HepG2 (cell line): ENCODE results near the gene SNAP25. TPM values are rescaled to one million over a fixed set of nuclear protein-coding genes. Genes with fewer than 3 reads are reported as not detected.

Experiments
- CREM ChIP-seq, 2 experiments: sonication (generic) in 1 of 2; formaldehyde crosslinking in 1 of 2; IDR thresholded peaks; 2 replicates each; pipeline versions ENCODE4 v1.4.0 to v1.6.1; 2016 to 2020; ENCODE audit warnings: antibody characterized with exemption in 1 of 2, mild to moderate bottlenecking in 1 of 2, missing genetic modification reagents in 1 of 2
- GATAD1 ChIP-seq: IDR thresholded peaks from 2 replicates; pipeline ENCODE4 v1.6.1; 2016; ENCODE audit warnings: missing genetic modification reagents, missing compliant biosample characterization
- HCFC1 ChIP-seq: fragments of 150-350 bp; IDR thresholded peaks from 2 replicates; pipeline ENCODE4 v1.6.1; 2014; ENCODE audit warnings: low read depth, low read length
- HNRNPK ChIP-seq: fragments of 200-400 bp; formaldehyde crosslinking; IDR thresholded peaks from 2 replicates; pipeline ENCODE4 v1.6.1; 2018; ENCODE audit warnings: low read length, low read depth, moderate library complexity, mild to moderate bottlenecking; ENCODE audit not compliant: poor library complexity, severe bottlenecking
- JARID2 ChIP-seq: sonication (generic); formaldehyde crosslinking; IDR thresholded peaks from 2 replicates; pipeline ENCODE4 v1.8.1; 2023; ENCODE audit warnings: missing genetic modification reagents, inconsistent platforms; ENCODE audit not compliant: insufficient replicate concordance
- MXD4 ChIP-seq: IDR thresholded peaks from 2 replicates; pipeline ENCODE4 v1.6.1; 2016; ENCODE audit warnings: mild to moderate bottlenecking, missing biosample characterization, missing genetic modification reagents
- PCBP2 ChIP-seq: fragments of 200-400 bp; formaldehyde crosslinking; optimal IDR thresholded peaks from 2 replicates; pipeline ENCODE3; 2018; ENCODE audit warnings: low read length, low read depth; ENCODE audit not compliant: poor library complexity, severe bottlenecking
- PHF8 ChIP-seq: sonication (generic); formaldehyde crosslinking; IDR thresholded peaks from 2 replicates; pipeline ENCODE4 v1.5.0; 2020; ENCODE audit warnings: missing genetic modification reagents
- RFXAP ChIP-seq: sonication (generic); formaldehyde crosslinking; IDR thresholded peaks from 2 replicates; pipeline ENCODE4 v1.4.0; 2020; ENCODE audit warnings: missing genetic modification reagents, borderline replicate concordance
- SOX13 ChIP-seq, 3 experiments: fragments of 450-650 bp in 1 of 3; sonication (generic) in 1 of 3; formaldehyde crosslinking in 1 of 3; IDR thresholded peaks in 2 of 3; conservative IDR thresholded peaks in 1 of 3; 2 replicates each; pipeline versions ENCODE4 v1.5.0 to v1.6.1; 2016 to 2020; ENCODE audit warnings: antibody characterized with exemption in 1 of 3, mild to moderate bottlenecking in 1 of 3, missing compliant biosample characterization in 1 of 3, missing genetic modification reagents in 1 of 3, moderate library complexity in 1 of 3
- TCF12 ChIP-seq, 2 experiments: fragments of 450-650 bp in 1 of 2; sonication (generic) in 1 of 2; formaldehyde crosslinking in 1 of 2; IDR thresholded peaks; 2 replicates each; pipeline versions ENCODE4 v1.6.1 to v1.8.0; 2017 to 2022; ENCODE audit warnings: antibody characterized with exemption in 1 of 2, mild to moderate bottlenecking in 1 of 2, missing genetic modification reagents in 1 of 2, moderate library complexity in 1 of 2
- TOE1 ChIP-seq: sonication (generic); formaldehyde crosslinking; IDR thresholded peaks from 2 replicates; pipeline ENCODE4 v1.4.0; 2020; ENCODE audit warnings: mild to moderate bottlenecking, missing genetic modification reagents
- ZFP36L1 ChIP-seq: sonication (generic); formaldehyde crosslinking; IDR thresholded peaks from 2 replicates; pipeline ENCODE4 v1.8.0; 2022; ENCODE audit warnings: mild to moderate bottlenecking, missing genetic modification reagents, moderate library complexity
- ZNF331 ChIP-seq: sonication (generic); formaldehyde crosslinking; IDR thresholded peaks from 2 replicates; pipeline ENCODE4 v1.4.0; 2020; ENCODE audit warnings: missing genetic modification reagents
- ZNF44 ChIP-seq: sonication (generic); formaldehyde crosslinking; IDR thresholded peaks from 2 replicates; pipeline ENCODE4 v1.5.1; 2020; ENCODE audit warnings: mild to moderate bottlenecking, missing genetic modification reagents
- ZNF564 ChIP-seq: sonication (generic); formaldehyde crosslinking; IDR thresholded peaks from 2 replicates; pipeline ENCODE4 v1.8.1; 2023; ENCODE audit warnings: mild to moderate bottlenecking, missing genetic modification reagents
- polyA plus RNA-seq, 8 experiments: library from polyadenylated mRNA; depleted of rRNA in 3 of 8; stranded (reverse) in 7 of 8; unstranded in 1 of 8; fragments of >200 nt; fragmentation: Illumina TruSeq in 4 of 8; extraction: Trizol in 4 of 8; gene quantifications; 2 replicates each; pipeline versions ENCODE4 v1.2.1 to v1.2.3, GENCODE V29; 2011 to 2016; ENCODE audit warnings: low read depth in 4 of 8, missing spikeins in 1 of 8, mixed read lengths in 1 of 8; ENCODE audit not compliant: insufficient read depth in 1 of 8
- total RNA-seq, 5 experiments: library from RNA; depleted of rRNA; stranded (reverse); fragments of >200 nt; fragmentation: Illumina TruSeq; extraction: Trizol; gene quantifications; 2 replicates each; pipeline ENCODE4 v1.2.3, GENCODE V29; 2016; ENCODE audit warnings: low read depth in 1 of 5
- TF ChIP-seq, protein P1 (sequence below): IDR thresholded peaks from 2 replicates; pipeline ENCODE4 v1.6.1; 2016
- TF ChIP-seq, protein P2 (sequence below): sonication (generic); formaldehyde crosslinking; IDR thresholded peaks from 2 replicates; pipeline ENCODE4 v1.8.0; 2022; ENCODE audit warnings: mild to moderate bottlenecking, missing genetic modification reagents
- TF ChIP-seq, protein P3 (sequence below): sonication (generic); formaldehyde crosslinking; IDR thresholded peaks from 2 replicates; pipeline ENCODE4 v1.9.0; 2021; ENCODE audit warnings: missing genetic modification reagents, borderline replicate concordance
- TF ChIP-seq, protein P4 (sequence below): sonication (generic); formaldehyde crosslinking; IDR thresholded peaks from 2 replicates; pipeline ENCODE4 v1.4.0; 2020; ENCODE audit warnings: missing genetic modification reagents, borderline replicate concordance

The SNAP25 gene
- total and polyA plus RNA-seq, 2 of the 13 experiments (the other 11 are each of a cell fraction or from before 2014, with no cell fraction given) = not detected

DNA sequence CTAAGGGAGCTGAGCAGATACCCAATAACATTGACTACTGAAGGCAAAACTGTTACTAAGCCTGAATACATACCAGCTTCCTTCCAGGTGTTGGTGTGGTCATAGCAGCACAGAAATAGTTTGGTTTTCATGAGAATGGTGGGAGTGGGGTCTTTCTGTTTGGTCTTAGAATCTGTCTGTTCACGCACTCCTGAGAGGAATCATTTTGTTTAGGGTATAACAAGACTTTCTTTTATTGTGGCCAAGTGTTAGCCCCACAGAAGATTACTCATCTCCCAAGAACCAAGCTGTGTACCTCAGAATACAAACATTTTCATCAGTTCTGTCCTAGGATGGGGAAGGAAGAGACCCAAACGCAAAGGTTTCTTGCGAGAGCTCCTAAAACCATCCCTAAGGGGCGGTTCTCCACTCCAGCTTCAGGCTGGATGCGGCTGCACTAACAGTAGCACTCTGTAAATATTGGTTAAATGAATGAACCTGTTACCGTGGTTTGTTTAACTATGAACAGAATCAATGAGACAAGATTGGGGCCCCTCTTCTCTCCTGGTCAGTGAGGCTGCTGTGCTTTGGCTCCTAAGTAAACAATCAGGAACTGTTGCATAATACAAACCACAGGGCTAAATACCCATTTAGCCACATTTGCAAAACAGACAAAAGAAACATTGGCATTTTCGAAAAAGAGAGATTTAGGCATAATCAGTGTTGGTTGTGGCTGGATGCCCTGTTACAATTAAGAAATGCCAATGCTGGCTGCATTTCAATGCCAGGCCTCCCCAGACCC lies 44.9 kb downstream of the SNAP25 start (continued):
- TF ChIP-seq, protein P1, sequence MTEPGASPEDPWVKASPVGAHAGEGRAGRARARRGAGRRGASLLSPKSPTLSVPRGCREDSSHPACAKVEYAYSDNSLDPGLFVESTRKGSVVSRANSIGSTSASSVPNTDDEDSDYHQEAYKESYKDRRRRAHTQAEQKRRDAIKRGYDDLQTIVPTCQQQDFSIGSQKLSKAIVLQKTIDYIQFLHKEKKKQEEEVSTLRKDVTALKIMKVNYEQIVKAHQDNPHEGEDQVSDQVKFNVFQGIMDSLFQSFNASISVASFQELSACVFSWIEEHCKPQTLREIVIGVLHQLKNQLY (CRISPR knock-in tag) = peak; percentile 95
- TF ChIP-seq RFXAP (CRISPR knock-in tag) (peak; percentile 81), GATAD1 (CRISPR knock-in tag) (peak; percentile 75), HCFC1 (no peak), SOX13 (IDR thresholded peaks at IDR 0.05) (peak; percentile 94), SOX13 (CRISPR knock-in tag; conservative IDR thresholded peaks at IDR 0.05 in 1 of 2, IDR thresholded peaks at IDR 0.05 in 1 of 2) (peak in 1 of 2 experiments; percentile 98; a peak in 2 of 4 replicates), ZNF564 (peak; percentile 71; the same call in 1 of the 2 replicates), ZNF44 (CRISPR knock-in tag) (peak; percentile 32; the same call in 1 of the 2 replicates), ZNF331 (CRISPR knock-in tag) (peak; percentile 97), TCF12 (IDR thresholded peaks at IDR 0.05) (no peak), TCF12 (CRISPR knock-in tag; IDR thresholded peaks at IDR 0.05) (peak; percentile 70; the same call in 1 of the 2 replicates), PHF8 (CRISPR knock-in tag) (0 out of 2 replicates have a peak, but pooled peaks have one; percentile 47), TOE1 (peak; percentile 95), JARID2 (CRISPR knock-in tag) (peak; percentile 47), PCBP2 (no peak), CREM (IDR thresholded peaks at IDR 0.05) (peak; percentile 84), CREM (CRISPR knock-in tag; IDR thresholded peaks at IDR 0.05) (no peak), HNRNPK (no peak), MXD4 (peak; percentile 35; the same call in 1 of the 2 replicates), ZFP36L1 (peak; percentile 89; the same call in 1 of the 2 replicates)
- TF ChIP-seq, protein P2, sequence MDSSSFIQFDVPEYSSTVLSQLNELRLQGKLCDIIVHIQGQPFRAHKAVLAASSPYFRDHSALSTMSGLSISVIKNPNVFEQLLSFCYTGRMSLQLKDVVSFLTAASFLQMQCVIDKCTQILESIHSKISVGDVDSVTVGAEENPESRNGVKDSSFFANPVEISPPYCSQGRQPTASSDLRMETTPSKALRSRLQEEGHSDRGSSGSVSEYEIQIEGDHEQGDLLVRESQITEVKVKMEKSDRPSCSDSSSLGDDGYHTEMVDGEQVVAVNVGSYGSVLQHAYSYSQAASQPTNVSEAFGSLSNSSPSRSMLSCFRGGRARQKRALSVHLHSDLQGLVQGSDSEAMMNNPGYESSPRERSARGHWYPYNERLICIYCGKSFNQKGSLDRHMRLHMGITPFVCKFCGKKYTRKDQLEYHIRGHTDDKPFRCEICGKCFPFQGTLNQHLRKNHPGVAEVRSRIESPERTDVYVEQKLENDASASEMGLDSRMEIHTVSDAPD (CRISPR knock-in tag) = peak; percentile 100
- TF ChIP-seq, protein P3, sequence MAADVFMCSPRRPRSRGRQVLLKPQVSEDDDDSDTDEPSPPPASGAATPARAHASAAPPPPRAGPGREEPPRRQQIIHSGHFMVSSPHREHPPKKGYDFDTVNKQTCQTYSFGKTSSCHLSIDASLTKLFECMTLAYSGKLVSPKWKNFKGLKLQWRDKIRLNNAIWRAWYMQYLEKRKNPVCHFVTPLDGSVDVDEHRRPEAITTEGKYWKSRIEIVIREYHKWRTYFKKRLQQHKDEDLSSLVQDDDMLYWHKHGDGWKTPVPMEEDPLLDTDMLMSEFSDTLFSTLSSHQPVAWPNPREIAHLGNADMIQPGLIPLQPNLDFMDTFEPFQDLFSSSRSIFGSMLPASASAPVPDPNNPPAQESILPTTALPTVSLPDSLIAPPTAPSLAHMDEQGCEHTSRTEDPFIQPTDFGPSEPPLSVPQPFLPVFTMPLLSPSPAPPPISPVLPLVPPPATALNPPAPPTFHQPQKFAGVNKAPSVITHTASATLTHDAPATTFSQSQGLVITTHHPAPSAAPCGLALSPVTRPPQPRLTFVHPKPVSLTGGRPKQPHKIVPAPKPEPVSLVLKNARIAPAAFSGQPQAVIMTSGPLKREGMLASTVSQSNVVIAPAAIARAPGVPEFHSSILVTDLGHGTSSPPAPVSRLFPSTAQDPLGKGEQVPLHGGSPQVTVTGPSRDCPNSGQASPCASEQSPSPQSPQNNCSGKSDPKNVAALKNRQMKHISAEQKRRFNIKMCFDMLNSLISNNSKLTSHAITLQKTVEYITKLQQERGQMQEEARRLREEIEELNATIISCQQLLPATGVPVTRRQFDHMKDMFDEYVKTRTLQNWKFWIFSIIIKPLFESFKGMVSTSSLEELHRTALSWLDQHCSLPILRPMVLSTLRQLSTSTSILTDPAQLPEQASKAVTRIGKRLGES (CRISPR knock-in tag) = 0 out of 2 replicates have a peak, but pooled peaks have one; percentile 69
- TF ChIP-seq, protein P4, sequence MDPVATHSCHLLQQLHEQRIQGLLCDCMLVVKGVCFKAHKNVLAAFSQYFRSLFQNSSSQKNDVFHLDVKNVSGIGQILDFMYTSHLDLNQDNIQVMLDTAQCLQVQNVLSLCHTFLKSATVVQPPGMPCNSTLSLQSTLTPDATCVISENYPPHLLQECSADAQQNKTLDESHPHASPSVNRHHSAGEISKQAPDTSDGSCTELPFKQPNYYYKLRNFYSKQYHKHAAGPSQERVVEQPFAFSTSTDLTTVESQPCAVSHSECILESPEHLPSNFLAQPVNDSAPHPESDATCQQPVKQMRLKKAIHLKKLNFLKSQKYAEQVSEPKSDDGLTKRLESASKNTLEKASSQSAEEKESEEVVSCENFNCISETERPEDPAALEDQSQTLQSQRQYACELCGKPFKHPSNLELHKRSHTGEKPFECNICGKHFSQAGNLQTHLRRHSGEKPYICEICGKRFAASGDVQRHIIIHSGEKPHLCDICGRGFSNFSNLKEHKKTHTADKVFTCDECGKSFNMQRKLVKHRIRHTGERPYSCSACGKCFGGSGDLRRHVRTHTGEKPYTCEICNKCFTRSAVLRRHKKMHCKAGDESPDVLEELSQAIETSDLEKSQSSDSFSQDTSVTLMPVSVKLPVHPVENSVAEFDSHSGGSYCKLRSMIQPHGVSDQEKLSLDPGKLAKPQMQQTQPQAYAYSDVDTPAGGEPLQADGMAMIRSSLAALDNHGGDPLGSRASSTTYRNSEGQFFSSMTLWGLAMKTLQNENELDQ (CRISPR knock-in tag) = no peak; the same call in 1 of the 2 replicates
